Ishikawa (cell line): Measurements from ENCODE around the gene UTP11.

Source experiments
- CEBPB ChIP-seq: IDR thresholded peaks from 2 replicates; pipeline ENCODE4 v1.6.1; 2012
- EGR1 ChIP-seq: IDR thresholded peaks from 2 replicates; pipeline ENCODE4 v1.6.1; 2012
- EP300 ChIP-seq: IDR thresholded peaks from 2 replicates; pipeline ENCODE4 v1.6.1; 2012; ENCODE audit warnings: borderline replicate concordance
- MAX ChIP-seq: IDR thresholded peaks from 2 replicates; pipeline ENCODE4 v1.6.1; 2012
- NFIC ChIP-seq: IDR thresholded peaks from 2 replicates; pipeline ENCODE4 v1.6.1; 2012
- RAD21 ChIP-seq: IDR thresholded peaks from 2 replicates; pipeline ENCODE4 v1.6.1; 2012; ENCODE audit warnings: low read depth
- TAF1 ChIP-seq: IDR thresholded peaks from 2 replicates; pipeline ENCODE4 v1.6.1; 2012; ENCODE audit warnings: low read depth, mild to moderate bottlenecking
- TEAD4 ChIP-seq: IDR thresholded peaks from 2 replicates; pipeline ENCODE4 v1.6.1; 2012
- YY1 ChIP-seq: IDR thresholded peaks from 2 replicates; pipeline ENCODE4 v1.6.1; 2012; ENCODE audit warnings: low read depth
- ZBTB7A ChIP-seq: IDR thresholded peaks from 2 replicates; pipeline ENCODE4 v1.6.1; 2012; ENCODE audit warnings: low read depth
- TF ChIP-seq, protein P1 (sequence below): IDR thresholded peaks from 2 replicates; pipeline ENCODE4 v1.6.1; 2012; ENCODE audit warnings: low read depth, mild to moderate bottlenecking

GRCh38 chr1:38051079-38051543 is 38.6 kb downstream of the UTP11 start:
- TF ChIP-seq CEBPB (no peak), MAX (no peak), EP300 (no peak), RAD21 (no peak), TAF1 (no peak), YY1 (no peak), TEAD4 (no peak), EGR1 (no peak), NFIC (no peak), ZBTB7A (no peak)
- TF ChIP-seq, protein P1, sequence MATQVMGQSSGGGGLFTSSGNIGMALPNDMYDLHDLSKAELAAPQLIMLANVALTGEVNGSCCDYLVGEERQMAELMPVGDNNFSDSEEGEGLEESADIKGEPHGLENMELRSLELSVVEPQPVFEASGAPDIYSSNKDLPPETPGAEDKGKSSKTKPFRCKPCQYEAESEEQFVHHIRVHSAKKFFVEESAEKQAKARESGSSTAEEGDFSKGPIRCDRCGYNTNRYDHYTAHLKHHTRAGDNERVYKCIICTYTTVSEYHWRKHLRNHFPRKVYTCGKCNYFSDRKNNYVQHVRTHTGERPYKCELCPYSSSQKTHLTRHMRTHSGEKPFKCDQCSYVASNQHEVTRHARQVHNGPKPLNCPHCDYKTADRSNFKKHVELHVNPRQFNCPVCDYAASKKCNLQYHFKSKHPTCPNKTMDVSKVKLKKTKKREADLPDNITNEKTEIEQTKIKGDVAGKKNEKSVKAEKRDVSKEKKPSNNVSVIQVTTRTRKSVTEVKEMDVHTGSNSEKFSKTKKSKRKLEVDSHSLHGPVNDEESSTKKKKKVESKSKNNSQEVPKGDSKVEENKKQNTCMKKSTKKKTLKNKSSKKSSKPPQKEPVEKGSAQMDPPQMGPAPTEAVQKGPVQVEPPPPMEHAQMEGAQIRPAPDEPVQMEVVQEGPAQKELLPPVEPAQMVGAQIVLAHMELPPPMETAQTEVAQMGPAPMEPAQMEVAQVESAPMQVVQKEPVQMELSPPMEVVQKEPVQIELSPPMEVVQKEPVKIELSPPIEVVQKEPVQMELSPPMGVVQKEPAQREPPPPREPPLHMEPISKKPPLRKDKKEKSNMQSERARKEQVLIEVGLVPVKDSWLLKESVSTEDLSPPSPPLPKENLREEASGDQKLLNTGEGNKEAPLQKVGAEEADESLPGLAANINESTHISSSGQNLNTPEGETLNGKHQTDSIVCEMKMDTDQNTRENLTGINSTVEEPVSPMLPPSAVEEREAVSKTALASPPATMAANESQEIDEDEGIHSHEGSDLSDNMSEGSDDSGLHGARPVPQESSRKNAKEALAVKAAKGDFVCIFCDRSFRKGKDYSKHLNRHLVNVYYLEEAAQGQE, result no peak
